Gastrocnemius medialis (tissue), 4 donors: ENCODE results near the gene RTTN.

ENCODE experiments used
- POLR2A ChIP-seq, 2 donors: fragments of 450-650 bp; IDR thresholded peaks; one replicate each; pipeline ENCODE4 v1.6.1; 2017; ENCODE audit warnings: antibody characterized with exemption in 2 of 2, mild to moderate bottlenecking in 2 of 2, moderate library complexity in 2 of 2
- TF ChIP-seq, protein P1 (sequence below), 5 experiments: fragments of 450-650 bp in 3 of 5; fragments of 200-600 bp in 2 of 5; sonication (generic) in 2 of 5; IDR thresholded peaks in 4 of 5; conservative IDR thresholded peaks in 1 of 5; 1 replicate in 4 of 5; 2 replicates in 1 of 5; pipeline ENCODE4 v1.5.1; 2016 to 2019; ENCODE audit warnings: antibody characterized with exemption in 5 of 5, mild to moderate bottlenecking in 3 of 5, moderate library complexity in 3 of 5

DNA sequence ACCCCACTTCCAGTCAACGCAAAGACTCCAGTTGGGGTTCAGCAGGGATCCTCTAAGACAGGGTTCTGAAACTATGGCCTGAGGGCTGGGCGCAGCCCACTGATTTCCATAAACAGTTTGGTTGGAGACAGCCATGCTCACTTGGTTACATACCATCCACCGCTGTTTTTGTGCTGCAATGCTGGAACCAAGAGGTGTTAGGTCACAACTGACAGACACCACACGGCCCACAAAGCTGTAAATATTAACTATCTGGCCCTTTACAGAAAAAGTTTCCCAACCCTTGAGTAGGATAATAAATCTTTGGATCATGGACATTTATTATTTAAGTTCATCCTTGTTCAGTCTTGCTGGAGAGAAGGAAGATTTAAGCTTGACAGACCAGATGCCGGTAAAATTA lies 249.4 kb downstream of the RTTN start:
- TF ChIP-seq, protein P1, sequence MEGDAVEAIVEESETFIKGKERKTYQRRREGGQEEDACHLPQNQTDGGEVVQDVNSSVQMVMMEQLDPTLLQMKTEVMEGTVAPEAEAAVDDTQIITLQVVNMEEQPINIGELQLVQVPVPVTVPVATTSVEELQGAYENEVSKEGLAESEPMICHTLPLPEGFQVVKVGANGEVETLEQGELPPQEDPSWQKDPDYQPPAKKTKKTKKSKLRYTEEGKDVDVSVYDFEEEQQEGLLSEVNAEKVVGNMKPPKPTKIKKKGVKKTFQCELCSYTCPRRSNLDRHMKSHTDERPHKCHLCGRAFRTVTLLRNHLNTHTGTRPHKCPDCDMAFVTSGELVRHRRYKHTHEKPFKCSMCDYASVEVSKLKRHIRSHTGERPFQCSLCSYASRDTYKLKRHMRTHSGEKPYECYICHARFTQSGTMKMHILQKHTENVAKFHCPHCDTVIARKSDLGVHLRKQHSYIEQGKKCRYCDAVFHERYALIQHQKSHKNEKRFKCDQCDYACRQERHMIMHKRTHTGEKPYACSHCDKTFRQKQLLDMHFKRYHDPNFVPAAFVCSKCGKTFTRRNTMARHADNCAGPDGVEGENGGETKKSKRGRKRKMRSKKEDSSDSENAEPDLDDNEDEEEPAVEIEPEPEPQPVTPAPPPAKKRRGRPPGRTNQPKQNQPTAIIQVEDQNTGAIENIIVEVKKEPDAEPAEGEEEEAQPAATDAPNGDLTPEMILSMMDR (IDR thresholded peaks at IDR 0.05 in 4 of 5, conservative IDR thresholded peaks at IDR 0.05 in 1 of 5): no peak
- TF ChIP-seq POLR2A (IDR thresholded peaks at IDR 0.05): no peak
